Keratinocyte (primary cell): ENCODE results near the gene KREMEN2. TPM values are rescaled to one million over a fixed set of nuclear protein-coding genes. Genes with fewer than 3 reads are reported as not detected.
A peak's percentile ranks its signal among the peaks of the same experiment; 100 is the strongest.

Experiments
- DNase-seq: peaks from one replicate; pipeline ENCODE4 v3.0.0-alpha.2; 2011; ENCODE audit warnings: low read depth, missing footprints, low spot score
- FAIRE-seq: peaks from 2 replicates; lab custom pipeline; 2011; peaks lifted over from hg19 to GRCh38; lab: Jason Lieb, UNC
- H2AFZ ChIP-seq: 2 replicates; pipeline ENCODE4 v1.6.0; 2012; ENCODE audit warnings: low read length, control low read depth, inconsistent platforms; ENCODE audit not compliant: control insufficient read depth
- H3K27ac ChIP-seq: 2 replicates; pipeline ENCODE4 v1.5.1; 2011; ENCODE audit warnings: low read length; ENCODE audit not compliant: control insufficient read depth, insufficient read depth
- H3K27me3 ChIP-seq: 3 replicates; pipeline ENCODE4 v1.6.0; 2011; ENCODE audit warnings: low read length; ENCODE audit not compliant: control insufficient read depth, insufficient read depth; ENCODE audit errors: extremely low read depth
- H3K36me3 ChIP-seq, 2 experiments: 2 replicates in 1 of 2; 3 replicates in 1 of 2; pipeline ENCODE4 v1.5.1; 2011; ENCODE audit warnings: low read length in 2 of 2, mild to moderate bottlenecking in 1 of 2; ENCODE audit not compliant: control insufficient read depth in 2 of 2, insufficient read depth in 2 of 2; ENCODE audit errors: extremely low read depth in 1 of 2
- H3K4me1 ChIP-seq: 3 replicates; pipeline ENCODE4 v1.5.1; 2011; ENCODE audit warnings: low read length; ENCODE audit not compliant: control insufficient read depth, insufficient read depth; ENCODE audit errors: extremely low read depth
- H3K4me2 ChIP-seq: 3 replicates; pipeline ENCODE4 v1.6.0; 2011; ENCODE audit warnings: low read depth, low read length; ENCODE audit not compliant: control insufficient read depth, insufficient read depth; ENCODE audit errors: extremely low read depth
- H3K4me3 ChIP-seq, 3 experiments: fragments of 200-600 bp in 1 of 3; sonication (generic) in 1 of 3; 2 replicates in 2 of 3; 3 replicates in 1 of 3; pipeline ENCODE4 v1.5.1; 2011 to 2016; ENCODE audit warnings: low read length in 3 of 3, mild to moderate bottlenecking in 3 of 3, control low read depth in 2 of 3, inconsistent platforms in 1 of 3, low read depth in 1 of 3, mixed read lengths in 1 of 3, mixed run types in 1 of 3, moderate library complexity in 1 of 3; ENCODE audit not compliant: control insufficient read depth in 2 of 3, insufficient read depth in 2 of 3; ENCODE audit errors: extremely low read depth in 1 of 3
- H3K79me2 ChIP-seq: 2 replicates; pipeline ENCODE4 v1.6.0; 2012; ENCODE audit warnings: low read length; ENCODE audit not compliant: control insufficient read depth, insufficient read depth
- H3K9ac ChIP-seq: 3 replicates; pipeline ENCODE4 v1.6.0; 2011; ENCODE audit warnings: low read length; ENCODE audit not compliant: control insufficient read depth, insufficient read depth; ENCODE audit errors: extremely low read depth
- H3K9me1 ChIP-seq: 3 replicates; pipeline ENCODE4 v1.6.0; 2011; ENCODE audit warnings: low read length; ENCODE audit not compliant: control insufficient read depth, insufficient read depth; ENCODE audit errors: extremely low read depth
- H3K9me3 ChIP-seq: 2 replicates; pipeline ENCODE4 v1.5.1; 2012; ENCODE audit warnings: low read depth, low read length; ENCODE audit not compliant: control insufficient read depth
- H4K20me1 ChIP-seq: 3 replicates; pipeline ENCODE4 v1.6.0; 2011; ENCODE audit warnings: low read length; ENCODE audit not compliant: control insufficient read depth, insufficient read depth; ENCODE audit errors: extremely low read depth
- CTCF ChIP-seq, 3 experiments: IDR thresholded peaks in 1 of 3; conservative IDR thresholded peaks in 1 of 3; optimal IDR thresholded peaks in 1 of 3; 2 replicates in 2 of 3; 3 replicates in 1 of 3; pipeline versions ENCODE3 to v1.5.1; 2011; ENCODE audit warnings: low read length in 3 of 3, mild to moderate bottlenecking in 3 of 3, moderate library complexity in 2 of 3, control low read depth in 1 of 3, inconsistent platforms in 1 of 3; ENCODE audit not compliant: insufficient read depth in 2 of 3; ENCODE audit errors: extremely low read depth in 1 of 3
- EZH2 ChIP-seq: IDR thresholded peaks from one replicate; pipeline ENCODE4 v1.6.1; 2012; ENCODE audit warnings: inconsistent platforms, mild to moderate bottlenecking, low read length, moderate library complexity
- dilution Hi-C: fragments of 300-500 bp; cut with MboI; formaldehyde crosslinking; loops from one replicate; pipeline ENCODE4 v1.7.0; 2020; ENCODE audit warnings: low sequenced_read_pairs; ENCODE audit not compliant: extremely low pct_ligation_motif_present
- polyA minus RNA-seq, 3 experiments: library from RNA; depleted of rRNA, polyadenylated mRNA; stranded (reverse); fragments of >200 nt; gene quantifications; 1 replicate in 1 of 3; 2 replicates in 1 of 3; 3 replicates in 1 of 3; pipeline ENCODE4 v1.2.3, GENCODE V29; 2011
- polyA plus RNA-seq, 5 experiments: library from polyadenylated mRNA; depleted of rRNA in 3 of 5; stranded (reverse) in 3 of 5; stranded (forward) in 1 of 5; unstranded in 1 of 5; fragments of >200 nt; gene quantifications; 1 replicate in 1 of 5; 2 replicates in 3 of 5; 3 replicates in 1 of 5; pipeline versions ENCODE4 v1.2.1 to v1.2.3, GENCODE V29; 2011 to 2012; ENCODE audit warnings: missing spikeins in 2 of 5, low read depth in 1 of 5, low replicate concordance in 1 of 5

Gene KREMEN2
- polyA plus RNA-seq, result 3.3 to 7.4 TPM (median 3.8 TPM) in 3 replicates
- 0.11 TPM for polyA plus RNA-seq (2011; ENCODE audit: low read depth)
- polyA plus RNA-seq (2011; cell fraction: cytosol; rRNA removed), result 1.2 and 4.1 TPM in 2 replicates
- polyA plus RNA-seq (2011; cell fraction: nucleus; rRNA removed), result 13.5 and 26.0 TPM in 2 replicates
- 1.0 and 6.2 TPM in 2 replicates for polyA plus RNA-seq (2012; ENCODE audit: low replicate concordance)
- polyA minus RNA-seq, result 0.61 to 1.2 TPM (median 0.75 TPM) in 3 replicates
- 9.6 TPM for polyA minus RNA-seq (2011; cell fraction: cytosol; rRNA and poly(A)+ RNA removed)
- 14.9 and 15.0 TPM in 2 replicates for polyA minus RNA-seq (2011; cell fraction: nucleus; rRNA and poly(A)+ RNA removed)

DNA sequence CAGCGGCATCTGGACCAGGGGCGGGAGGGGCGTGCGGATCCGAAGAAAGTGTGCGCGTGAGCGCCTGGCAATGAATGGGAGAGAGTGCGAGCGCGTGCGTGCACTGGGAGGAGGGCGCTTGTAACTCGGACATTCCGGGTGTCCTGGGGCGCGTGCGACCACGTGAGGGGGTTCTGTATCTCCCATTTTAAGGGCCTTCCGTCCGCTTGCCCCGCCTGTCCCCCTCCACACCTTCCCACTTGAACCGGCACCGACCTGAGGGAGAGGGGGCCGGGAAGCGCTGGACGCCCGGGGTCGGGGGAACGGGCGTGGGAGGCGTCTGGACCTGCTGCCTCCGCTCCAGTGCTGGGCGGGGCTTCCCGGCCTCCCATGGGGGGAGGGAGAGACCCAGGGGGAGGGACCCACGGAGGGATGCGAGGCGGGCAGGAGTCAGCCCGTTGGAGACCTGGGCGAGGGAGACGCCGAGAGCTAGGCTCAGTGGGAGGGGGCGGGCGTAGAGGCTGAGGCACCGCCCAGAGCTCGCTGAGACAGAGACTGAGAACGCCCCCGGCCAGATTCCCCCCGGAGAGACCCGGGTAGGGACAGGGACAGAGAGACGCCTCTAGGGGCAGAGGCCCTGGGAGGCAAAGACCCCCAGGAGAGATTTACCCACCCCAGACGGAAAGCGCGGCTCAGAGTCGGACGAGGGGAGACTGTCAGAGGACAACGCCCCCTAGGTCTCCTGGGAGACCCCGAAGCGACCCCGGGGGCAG is at the start of gene KREMEN2:
KREMEN2 (plus strand) TSS at position 553 of the 752 bp plus-strand sequence. CDS start 246 bp downstream, outside the sequence.
- no peak for FAIRE-seq
- H3K4me2 ChIP-seq, result peak within 1 kb of the TSS; percentile 88
- no peaks in the 10 kb centered on the region for H3K36me3 ChIP-seq
- peak within 1 kb of the TSS; percentile 59 to 78 (median 75) for H3K4me3 ChIP-seq
- no peaks in the 10 kb centered on the region for H3K79me2 ChIP-seq
- dilution Hi-C loops, result no loop called here
- H3K9me3 ChIP-seq, result no peaks in the 10 kb centered on the region
- no peak for TF ChIP-seq CTCF (optimal IDR thresholded peaks at IDR 0.05 in 1 of 3, IDR thresholded peaks at IDR 0.05 in 1 of 3, conservative IDR thresholded peaks at IDR 0.05 in 1 of 3; ENCODE audit: extremely low read depth in 1 of 3, insufficient read depth in 2 of 3, low read length in 3 of 3)
- TF ChIP-seq EZH2, result no peak
- H3K4me1 ChIP-seq, result peaks cover 28% of the 10 kb centered on the region
- no peaks in the 10 kb centered on the region for H3K9me1 ChIP-seq
- H3K27ac ChIP-seq, result peak within 1 kb of the TSS; percentile 29
- no peak for DNase-seq
- peak within 1 kb of the TSS; percentile 44 for H2AFZ ChIP-seq
- H3K27me3 ChIP-seq, result no peaks in the 10 kb centered on the region
- H3K9ac ChIP-seq, result peak within 1 kb of the TSS; percentile 56
- no peaks in the 10 kb centered on the region for H4K20me1 ChIP-seq

DNA sequence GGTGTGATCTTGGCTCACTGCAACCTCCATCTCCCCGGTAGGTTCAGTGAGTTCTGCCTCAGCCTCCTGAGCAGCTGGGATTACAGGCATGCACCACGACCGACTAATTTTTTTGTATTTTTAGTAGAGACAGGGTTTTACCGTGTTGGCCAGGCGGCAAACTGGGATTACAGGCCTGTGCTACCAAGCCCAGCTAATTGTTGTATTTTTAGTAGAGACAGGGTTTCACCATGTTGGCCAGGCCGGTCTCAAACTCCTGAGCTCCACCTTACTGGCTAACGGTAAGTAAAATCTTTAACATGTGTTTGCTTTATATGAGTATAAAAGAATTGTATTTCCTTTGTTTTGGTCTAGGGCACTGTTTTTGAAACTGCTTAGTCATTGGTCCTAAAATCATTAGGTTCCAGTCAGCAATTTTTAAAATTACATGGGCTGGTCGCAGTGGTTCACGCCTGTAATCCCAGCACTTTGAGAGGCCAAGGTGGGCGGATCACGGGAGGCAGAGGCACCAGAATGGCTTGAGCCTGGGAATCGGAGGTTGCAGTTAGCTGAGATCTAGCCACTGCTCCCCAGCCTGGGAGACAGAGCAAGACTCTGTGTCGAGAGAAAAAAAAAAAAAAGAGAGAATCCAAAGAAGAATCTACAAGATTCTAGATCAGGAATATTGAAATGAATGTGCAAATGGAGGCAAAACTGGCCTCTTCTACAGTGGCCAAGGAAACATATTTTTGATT is 48.7 kb upstream of the KREMEN2 start:
- peaks cover 9 to 15% of the 10 kb centered on the region in 2 experiments for H3K36me3 ChIP-seq
- peak overlapping the region; percentile 11 for H3K4me2 ChIP-seq

More for the DNA sequence above, 48.7 kb upstream of the KREMEN2 start:
- Histone ChIP-seq H4K20me1 (no peaks in the 10 kb centered on the region), H3K79me2 (peaks cover 19% of the 10 kb centered on the region), H3K27ac (peak overlapping the region; percentile 78), H3K4me1 (peaks cover 25% of the 10 kb centered on the region), H3K27me3 (no peaks in the 10 kb centered on the region), H3K9ac (peak overlapping the region; percentile 14), H3K9me3 (no peaks in the 10 kb centered on the region), H2AFZ (no peak overlapping the region), H3K9me1 (no peaks in the 10 kb centered on the region), H3K4me3 (no peak overlapping the region)
- no peak for DNase-seq
- TF ChIP-seq CTCF (optimal IDR thresholded peaks at IDR 0.05 in 1 of 3, IDR thresholded peaks at IDR 0.05 in 1 of 3, conservative IDR thresholded peaks at IDR 0.05 in 1 of 3; ENCODE audit: extremely low read depth in 1 of 3, insufficient read depth in 2 of 3, low read length in 3 of 3), result no peak
- TF ChIP-seq EZH2, result no peak
- dilution Hi-C loops, result no loop called here
- no peak for FAIRE-seq
